Myocyte (in vitro differentiated cells): ENCODE results near the gene SAFB. TPM values are rescaled to one million over a fixed set of nuclear protein-coding genes. Genes with fewer than 3 reads are reported as not detected.
"Not testable (repeated sequence)": the region's sequence is repeated elsewhere in the genome, so short reads cannot be mapped to it uniquely, and the experiment has no call there.

ENCODE experiments used
- DNase-seq: peaks from one replicate; pipeline ENCODE4 v3.0.0-alpha.2; 2012; ENCODE audit warnings: low read depth
- total RNA-seq: library from RNA; depleted of rRNA; stranded (reverse); fragments of >200 nt; gene quantifications from 2 replicates; pipeline ENCODE4 v1.2.3, GENCODE V29; 2014

Gene SAFB
- total RNA-seq, 1 donor from 2014 or later, result 42.1 TPM

GRCh38 chr19:5594521-5594950 lies 28.3 kb upstream of the SAFB start:
- DNase-seq, result no peak

GRCh38 chr19:5595129-5595528 lies 27.8 kb upstream of the SAFB start:
- no peak for DNase-seq

GRCh38 chr19:5595745-5596144 lies 27.1 kb upstream of the SAFB start:
- no peak for DNase-seq

DNA sequence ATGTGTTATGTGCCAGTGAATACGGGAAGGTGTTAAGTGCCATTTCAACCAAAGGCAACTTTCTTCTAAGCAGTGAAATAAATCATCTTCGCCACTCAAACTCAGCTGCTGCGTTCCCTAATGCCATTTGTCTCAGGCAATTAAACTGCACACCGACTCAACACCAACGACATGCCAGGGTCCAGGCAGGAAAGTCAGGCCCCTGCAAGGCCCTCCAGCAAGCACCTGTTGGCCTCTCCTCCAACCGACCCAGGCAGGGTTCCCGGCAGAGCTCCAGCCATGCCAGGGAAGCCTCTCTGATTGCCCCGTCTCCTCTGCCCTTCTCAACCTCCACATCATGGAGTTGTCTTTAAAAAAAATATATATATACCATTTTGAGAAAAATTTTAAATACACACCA lies 22.1 kb upstream of the SAFB start:
- DNase-seq, result peak; percentile 78

GRCh38 chr19:5603626-5604025 lies 19.3 kb upstream of the SAFB start:
- peak; percentile 68 for DNase-seq

GRCh38 chr19:5605362-5605761 lies 17.5 kb upstream of the SAFB start:
- peak; percentile 96 for DNase-seq

GRCh38 chr19:5607318-5608275 lies 15.3 kb upstream of the SAFB start:
- peak; percentile 91 for DNase-seq

DNA sequence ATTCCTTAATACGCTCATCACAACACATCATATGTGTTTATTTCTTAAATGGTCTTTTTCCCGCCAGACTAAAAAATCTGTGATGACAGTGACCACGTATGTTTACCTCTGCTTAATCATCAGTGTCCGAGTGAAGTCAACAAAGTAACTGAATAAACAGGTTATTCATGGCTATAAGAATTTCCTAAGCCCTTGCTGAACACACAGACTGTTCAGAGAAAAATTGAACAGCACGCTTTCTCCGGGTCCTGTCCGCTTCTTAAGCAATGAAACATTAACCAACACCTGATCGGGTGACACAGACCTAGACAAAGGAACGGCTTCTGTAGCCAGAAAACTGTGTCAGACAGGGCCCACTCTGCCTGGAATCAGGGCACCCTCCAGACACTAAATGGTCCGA lies 14.6 kb upstream of the SAFB start:
- DNase-seq, result peak; percentile 4

DNA sequence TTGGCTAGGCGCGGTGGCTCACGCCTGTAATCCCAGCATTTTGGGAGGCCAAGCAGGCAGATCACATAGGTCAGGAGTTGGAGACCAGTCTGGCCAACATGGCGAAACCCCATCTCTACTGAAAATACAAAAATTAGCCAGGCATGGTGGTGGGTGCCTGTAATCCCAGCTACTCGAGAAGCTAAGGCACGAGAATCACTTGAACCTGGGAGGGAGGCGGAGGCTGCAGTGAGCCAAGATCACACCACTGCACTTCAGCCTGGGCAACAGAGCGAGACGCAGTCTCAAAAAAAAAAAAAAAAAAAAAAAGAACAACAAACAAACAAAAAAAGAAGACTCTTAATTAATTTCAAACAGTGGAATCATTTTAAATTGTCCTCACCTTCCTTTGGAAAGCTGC lies 14.1 kb upstream of the SAFB start:
- DNase-seq, result not testable (repeated sequence)

GRCh38 chr19:5609881-5610448 lies 12.9 kb upstream of the SAFB start:
- no peak for DNase-seq

- DNase-seq, result no peak
These were observed 9.7 kb upstream of the SAFB start for GRCh38 chr19:5612891-5613865.

DNA sequence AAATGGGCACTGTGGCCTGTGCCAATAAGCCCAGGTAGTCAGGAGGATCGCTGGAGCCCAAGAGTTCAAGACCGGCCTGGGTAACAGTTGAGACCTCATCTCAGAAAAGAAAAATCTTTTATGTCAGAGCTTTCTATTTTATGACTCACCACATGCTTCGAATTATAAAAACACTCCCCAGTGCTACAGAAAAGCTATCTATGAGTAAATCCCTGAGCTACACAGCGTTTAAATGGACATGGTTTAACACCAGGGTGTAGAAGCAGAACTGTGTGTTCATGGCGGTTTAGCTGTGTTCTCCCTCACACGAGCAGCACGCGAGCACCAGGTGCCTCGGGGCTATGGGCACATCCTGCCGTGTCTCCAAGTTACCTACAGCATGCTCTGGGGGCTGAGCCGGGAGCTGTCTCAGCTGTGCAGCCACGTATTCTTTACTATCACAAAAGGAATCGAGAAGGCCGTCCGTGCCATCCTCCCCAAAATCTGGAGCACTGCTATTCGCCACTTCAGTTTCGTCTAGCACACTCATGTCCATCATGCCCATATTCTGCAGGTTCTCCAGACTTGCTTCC lies 7.0 kb upstream of the SAFB start:
- no peak for DNase-seq

GRCh38 chr19:5617080-5617479 lies 5.8 kb upstream of the SAFB start:
- DNase-seq, result no peak

DNA sequence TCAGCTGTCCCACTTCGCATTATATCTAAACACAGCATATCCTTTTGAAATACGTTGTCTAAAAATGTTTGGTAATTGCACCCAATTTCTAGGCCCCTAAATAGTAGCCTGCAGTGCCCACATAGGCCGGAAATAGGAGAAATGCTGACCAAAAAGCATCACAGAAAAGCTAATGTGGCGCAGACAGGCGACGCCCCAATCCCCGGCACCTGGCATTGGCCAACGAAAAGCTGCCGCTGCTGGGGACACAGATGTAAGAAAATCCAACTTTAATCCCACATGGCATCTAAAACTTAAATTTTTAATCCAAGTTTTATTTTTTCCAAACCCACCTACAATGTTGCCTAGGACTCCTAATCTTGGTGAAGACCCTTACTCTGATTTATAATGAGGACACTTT lies 4.3 kb upstream of the SAFB start:
- DNase-seq, result no peak

GRCh38 chr19:5619946-5620345 lies 2.9 kb upstream of the SAFB start:
- DNase-seq, result no peak

DNA sequence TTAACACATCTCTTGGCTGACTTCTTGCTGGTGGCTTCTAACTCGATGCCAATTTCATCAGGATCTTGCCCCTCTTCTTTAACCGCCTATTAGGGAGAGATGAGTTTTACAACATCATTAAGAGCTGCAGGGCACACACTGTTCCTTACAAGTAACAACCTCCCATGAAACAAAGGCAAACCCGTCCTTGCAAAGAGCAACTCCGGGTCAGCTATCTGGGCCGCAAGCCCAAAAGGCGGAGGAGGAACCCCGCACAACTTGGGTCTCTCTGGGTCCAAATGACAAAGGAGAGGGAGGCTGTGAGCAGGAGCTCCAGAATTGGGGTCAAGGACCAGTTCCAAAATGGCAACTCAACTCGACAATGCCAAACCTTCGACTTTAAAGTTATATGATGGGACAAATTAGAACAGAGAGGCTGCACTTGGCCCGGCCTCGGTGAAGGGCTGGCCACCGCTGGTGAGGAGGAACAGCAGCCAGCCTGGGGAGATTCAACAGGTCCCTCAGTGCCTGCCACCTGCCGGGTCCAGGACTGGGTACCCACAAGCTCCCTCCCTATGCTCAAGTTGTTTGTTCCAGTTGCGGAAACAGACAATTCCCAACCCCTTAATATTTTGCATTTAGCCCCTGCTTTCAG lies 1.5 kb upstream of the SAFB start:
- DNase-seq, result no peak

GRCh38 chr19:5621945-5622464 lies 878 bp upstream of the SAFB start:
- peak; percentile 19 for DNase-seq

DNA sequence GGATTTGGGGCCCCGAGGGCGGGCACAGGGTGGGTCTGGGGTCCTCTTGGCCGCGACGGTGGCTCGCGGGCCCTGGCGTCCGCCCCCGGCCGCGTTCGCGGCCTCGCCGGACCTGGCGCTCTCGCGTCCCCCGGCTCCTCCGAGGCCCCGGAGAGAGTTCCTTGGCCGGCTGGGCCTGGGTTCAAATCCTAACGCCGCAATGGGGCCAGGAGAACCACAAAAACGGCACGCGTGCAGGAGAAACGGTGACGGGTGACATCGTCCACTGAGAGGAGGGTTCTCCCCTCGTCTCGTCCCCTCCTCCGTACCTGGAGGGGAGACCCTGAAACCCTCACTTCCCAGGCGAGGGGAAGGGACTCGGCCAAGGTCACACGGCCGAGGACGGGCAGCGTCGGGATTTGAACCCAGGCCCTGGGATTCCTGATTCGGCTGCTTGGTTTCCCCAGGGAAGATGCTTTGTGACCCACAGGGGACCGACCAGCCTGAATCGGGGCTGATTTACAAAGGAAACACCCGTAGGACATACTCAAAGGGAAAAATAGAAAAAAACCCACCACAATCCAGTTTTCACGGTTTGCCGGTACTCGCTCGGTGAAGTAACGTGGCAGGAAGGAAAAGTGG lies 624 bp downstream of the SAFB start:
- DNase-seq, result peak; percentile 19

GRCh38 chr19:5624018-5624663 lies 1.3 kb downstream of the SAFB start:
- peak; percentile 36 for DNase-seq
